ENCODE data around the gene TMED6. TPM values are rescaled to one million over a fixed set of nuclear protein-coding genes. Genes with fewer than 3 reads are reported as not detected.

Gene TMED6
- total and polyA plus RNA-seq, 2 donors (not counting 3 experiments of a cell fraction or from before 2014, with no cell fraction given), result 1.2 TPM; not detected in 1

DNA sequence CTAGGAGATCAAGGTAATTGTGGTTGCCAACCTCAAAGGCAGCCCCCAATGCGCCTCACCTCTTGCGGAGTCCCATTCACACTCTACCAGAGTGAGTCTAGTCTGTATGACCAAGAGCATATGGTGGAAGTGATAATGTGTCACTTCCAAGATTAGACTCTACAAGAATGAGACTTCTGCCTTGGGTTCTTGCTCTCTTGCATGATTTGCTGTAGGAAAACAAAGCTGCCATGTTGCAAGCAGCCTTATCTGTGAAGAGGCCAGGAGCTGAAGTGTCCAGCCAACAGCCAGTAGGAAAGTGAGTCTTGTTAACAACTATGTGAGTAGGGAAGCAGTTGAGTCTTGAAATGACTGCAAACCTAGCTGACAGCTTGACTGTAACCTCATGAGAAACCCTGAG is 30.8 kb upstream of the TMED6 start:
- Histone ChIP-seq H3K27me3 (ENCODE audit: control insufficient read depth in 2 of 2, insufficient read depth in 2 of 2, low read length in 2 of 2) (no peaks in the 10 kb centered on the region), H2AFZ (ENCODE audit: low read depth, low read length) (no peak overlapping the region), H3K9me1 (replicated peaks; ENCODE audit: control insufficient read depth, extremely low read depth, insufficient read depth, low read length) (no peaks in the 10 kb centered on the region), H3K79me2 (ENCODE audit: control insufficient read depth, insufficient read depth, low read length) (peaks cover 35% of the 10 kb centered on the region), H3K4me1 (ENCODE audit: control insufficient read depth, extremely low read depth, insufficient read depth, low read length) (peaks cover 42% of the 10 kb centered on the region), H3K9me3 (replicated peaks; ENCODE audit: control insufficient read depth, insufficient read depth, low read length) (no peaks in the 10 kb centered on the region), H3K27ac (ENCODE audit: insufficient read depth, low read depth, low read length) (peak overlapping the region; percentile 85), H3K36me3 (ENCODE audit: control insufficient read depth in 2 of 2, extremely low read depth in 1 of 2, insufficient read depth in 2 of 2, low read length in 2 of 2) (peaks cover 4 to 9% of the 10 kb centered on the region in 2 experiments), H3K4me2 (ENCODE audit: insufficient read depth, low read length) (no peak overlapping the region), H3K9ac (replicated peaks; ENCODE audit: extremely low read depth, insufficient read depth, low read length) (no peak overlapping the region), H3K4me3 (replicated peaks in 1 of 3; ENCODE audit: insufficient read depth in 1 of 3, low read depth in 1 of 3, low read length in 3 of 3) (no peak overlapping the region), H4K20me1 (replicated peaks; ENCODE audit: control insufficient read depth, extremely low read depth, insufficient read depth, low read length) (peaks cover 4% of the 10 kb centered on the region)
- POLR2A ChIA-PET, result interaction anchor here (0.6 kb wide), 1 partner anchor 137 kb away, joined by 3 read pairs; no protein-coding TSS in a partner anchor
- TF ChIP-seq JUN (IDR thresholded peaks at IDR 0.05; ENCODE audit: borderline replicate concordance, insufficient read depth, insufficient read length, low read depth), result no peak
- TF ChIP-seq, protein P1, sequence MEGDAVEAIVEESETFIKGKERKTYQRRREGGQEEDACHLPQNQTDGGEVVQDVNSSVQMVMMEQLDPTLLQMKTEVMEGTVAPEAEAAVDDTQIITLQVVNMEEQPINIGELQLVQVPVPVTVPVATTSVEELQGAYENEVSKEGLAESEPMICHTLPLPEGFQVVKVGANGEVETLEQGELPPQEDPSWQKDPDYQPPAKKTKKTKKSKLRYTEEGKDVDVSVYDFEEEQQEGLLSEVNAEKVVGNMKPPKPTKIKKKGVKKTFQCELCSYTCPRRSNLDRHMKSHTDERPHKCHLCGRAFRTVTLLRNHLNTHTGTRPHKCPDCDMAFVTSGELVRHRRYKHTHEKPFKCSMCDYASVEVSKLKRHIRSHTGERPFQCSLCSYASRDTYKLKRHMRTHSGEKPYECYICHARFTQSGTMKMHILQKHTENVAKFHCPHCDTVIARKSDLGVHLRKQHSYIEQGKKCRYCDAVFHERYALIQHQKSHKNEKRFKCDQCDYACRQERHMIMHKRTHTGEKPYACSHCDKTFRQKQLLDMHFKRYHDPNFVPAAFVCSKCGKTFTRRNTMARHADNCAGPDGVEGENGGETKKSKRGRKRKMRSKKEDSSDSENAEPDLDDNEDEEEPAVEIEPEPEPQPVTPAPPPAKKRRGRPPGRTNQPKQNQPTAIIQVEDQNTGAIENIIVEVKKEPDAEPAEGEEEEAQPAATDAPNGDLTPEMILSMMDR (IDR thresholded peaks at IDR 0.05; ENCODE audit: extremely low read depth in 1 of 2, insufficient read depth in 1 of 2, low read depth in 1 of 2, low read length in 2 of 2), result no peak
- dilution Hi-C loops (cut with MboI; ENCODE audit: extremely low pct_ligation_motif_present, low sequenced_read_pairs) (no loop called here), intact Hi-C loops (cut with micrococcal nuclease) (no loop called here)
- CTCF ChIA-PET, result interaction anchor here (0.9 to 1.6 kb wide), 5 partner anchors 14 to 377 kb away, joined by 3 to 5 read pairs (median 3); no protein-coding TSS in a partner anchor
- no TSS peak for BruUV-seq (replicated peaks)
- no peak for FAIRE-seq
- DNase-seq (ENCODE audit: low read depth, low spot score), result no peak

DNA sequence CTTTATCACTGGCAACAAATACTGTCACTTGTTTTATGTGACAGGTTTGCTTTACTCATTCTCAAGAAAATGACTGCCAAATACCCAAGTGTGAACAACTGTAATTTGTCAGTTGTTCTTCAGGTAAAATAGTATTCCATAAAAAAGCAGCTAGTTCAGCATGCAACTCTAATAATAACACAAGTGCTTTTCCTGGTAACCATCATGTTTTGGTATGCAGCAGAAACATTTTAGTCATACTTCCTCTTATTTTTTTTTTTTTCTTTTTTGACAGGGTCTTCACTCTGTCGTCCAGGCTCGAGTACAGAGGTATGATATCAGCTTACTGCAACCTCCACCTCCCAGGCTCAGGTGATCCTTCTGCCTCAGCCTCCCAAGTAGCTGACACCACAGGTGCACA is 29.6 kb upstream of the TMED6 start:
- Histone ChIP-seq H3K9me3 (replicated peaks; ENCODE audit: control insufficient read depth, insufficient read depth, low read length) (no peaks in the 10 kb centered on the region), H3K4me2 (ENCODE audit: insufficient read depth, low read length) (peak overlapping the region; percentile 37), H3K27me3 (ENCODE audit: control insufficient read depth in 2 of 2, insufficient read depth in 2 of 2, low read length in 2 of 2) (no peaks in the 10 kb centered on the region), H3K9ac (replicated peaks; ENCODE audit: extremely low read depth, insufficient read depth, low read length) (peak overlapping the region; percentile 41), H3K79me2 (ENCODE audit: control insufficient read depth, insufficient read depth, low read length) (peaks cover 35% of the 10 kb centered on the region), H3K27ac (ENCODE audit: insufficient read depth, low read depth, low read length) (peak overlapping the region; percentile 85), H3K4me1 (ENCODE audit: control insufficient read depth, extremely low read depth, insufficient read depth, low read length) (peaks cover 40% of the 10 kb centered on the region), H4K20me1 (replicated peaks; ENCODE audit: control insufficient read depth, extremely low read depth, insufficient read depth, low read length) (peaks cover 4% of the 10 kb centered on the region), H2AFZ (ENCODE audit: low read depth, low read length) (no peak overlapping the region), H3K36me3 (ENCODE audit: control insufficient read depth in 2 of 2, extremely low read depth in 1 of 2, insufficient read depth in 2 of 2, low read length in 2 of 2) (peaks cover 4 to 9% of the 10 kb centered on the region in 2 experiments), H3K4me3 (replicated peaks in 1 of 3; ENCODE audit: insufficient read depth in 1 of 3, low read depth in 1 of 3, low read length in 3 of 3) (no peak overlapping the region), H3K9me1 (replicated peaks; ENCODE audit: control insufficient read depth, extremely low read depth, insufficient read depth, low read length) (no peaks in the 10 kb centered on the region)
- POLR2A ChIA-PET, result interaction anchor here (1.0 kb wide), 1 partner anchor 23 kb away, joined by 4 read pairs; no protein-coding TSS in a partner anchor
- intact Hi-C loops (cut with micrococcal nuclease), result no loop called here
- dilution Hi-C loops (cut with MboI; ENCODE audit: extremely low pct_ligation_motif_present, low sequenced_read_pairs), result no loop called here
- no TSS peak for BruUV-seq (replicated peaks)
- DNase-seq (ENCODE audit: low read depth, low spot score) (peak; percentile 73), FAIRE-seq (peak; percentile 44)
- TF ChIP-seq FOS (IDR thresholded peaks at IDR 0.05; ENCODE audit: borderline replicate concordance, insufficient read depth, low read length) (peak; percentile 39), JUN (IDR thresholded peaks at IDR 0.05; ENCODE audit: borderline replicate concordance, insufficient read depth, insufficient read length, low read depth) (peak; percentile 69), GATA2 (IDR thresholded peaks at IDR 0.05; ENCODE audit: insufficient read depth, insufficient read length, low read depth, low read length) (no peak), POLR2A (IDR thresholded peaks at IDR 0.05; ENCODE audit: low read depth, low read length) (no peak), POLR2AphosphoS5 (IDR thresholded peaks at IDR 0.05; ENCODE audit: insufficient read depth, low read depth, low read length) (no peak), EZH2 (IDR thresholded peaks at IDR 0.05; ENCODE audit: borderline replicate concordance, low read depth, low read length, severe bottlenecking) (no peak), MYC (IDR thresholded peaks at IDR 0.05; ENCODE audit: low read depth, low read length) (no peak)
- TF ChIP-seq, protein P1 (IDR thresholded peaks at IDR 0.05; ENCODE audit: extremely low read depth in 1 of 2, insufficient read depth in 1 of 2, low read depth in 1 of 2, low read length in 2 of 2), result no peak
- TF ChIP-seq, protein P2, sequence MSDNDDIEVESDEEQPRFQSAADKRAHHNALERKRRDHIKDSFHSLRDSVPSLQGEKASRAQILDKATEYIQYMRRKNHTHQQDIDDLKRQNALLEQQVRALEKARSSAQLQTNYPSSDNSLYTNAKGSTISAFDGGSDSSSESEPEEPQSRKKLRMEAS (IDR thresholded peaks at IDR 0.05; ENCODE audit: insufficient read depth, insufficient read length), result no peak
- CTCF ChIA-PET, result interaction anchor here (0.9 to 1.6 kb wide), 8 partner anchors 9 to 386 kb away, joined by 3 to 9 read pairs (median 4); no protein-coding TSS in a partner anchor

Measured in endothelial cell of umbilical vein (primary cell).